K562 (cell line): ENCODE data around the gene PLD5. TPM values are rescaled to one million over a fixed set of nuclear protein-coding genes. Genes with fewer than 3 reads are reported as not detected.
"Not testable (repeated sequence)": the region's sequence is repeated elsewhere in the genome, so short reads cannot be mapped to it uniquely, and the experiment has no call there.

ENCODE experiments used
- ATAC-seq: fragments of 200-7000 bp; cut with Tn5 transposase; 3 replicates; pipeline ENCODE4 v1.9.1; 2020; ENCODE audit warnings: moderate library complexity
- BruUV-seq: library from RNA; stranded (reverse); fragments of 400-500 nt; replicated peaks from 2 replicates; lab custom pipeline; 2021; lab: Mats Ljungman, UMichigan
- CTCF ChIA-PET: fragments of 300-600 bp; formaldehyde crosslinking; extraction: SDS; loops from one replicate; lab custom pipeline; 2021; ENCODE audit warnings: low intra/inter-chr PET ratio; lab: Yijun Ruan, JAX
- POLR2A ChIA-PET: fragments of 300-600, 350-650 bp; sonication (Branson Sonifier 250); formaldehyde crosslinking; extraction: SDS; loops from one replicate; lab custom pipeline; 2021; ENCODE audit warnings: antibody characterized with exemption, inconsistent platforms; lab: Yijun Ruan, JAX
- DNase-seq, 4 experiments: peaks; one replicate each; pipeline versions ENCODE4 v3.0.0 to v3.0.0-alpha.2; 2011 to 2018; ENCODE audit warnings: low spot score in 3 of 4, mixed read lengths in 3 of 4; ENCODE audit errors: extremely low read depth in 1 of 4
- FAIRE-seq: peaks from 2 replicates; lab custom pipeline; 2011; peaks lifted over from hg19 to GRCh38; lab: Jason Lieb, UNC
- H2AFZ ChIP-seq: 2 replicates; pipeline ENCODE4 v1.6.0; 2011; ENCODE audit warnings: low read depth, low read length, control low read depth, inconsistent platforms
- H3K27ac ChIP-seq: fragments of 200-600 bp; 3 replicates; pipeline ENCODE4 v1.8.0; 2011; ENCODE audit warnings: low read depth, mild to moderate bottlenecking, control low read depth, inconsistent platforms, low read length, moderate library complexity, mixed read lengths; ENCODE audit errors: extremely low read depth
- H3K27me3 ChIP-seq, 2 experiments: fragments of 300-600 bp in 1 of 2; 2 replicates in 1 of 2; 3 replicates in 1 of 2; pipeline versions ENCODE4 v1.6.0 to v1.8.0; 2011; ENCODE audit warnings: inconsistent platforms in 2 of 2, low read length in 2 of 2, mild to moderate bottlenecking in 1 of 2, mixed read lengths in 1 of 2, moderate library complexity in 1 of 2; ENCODE audit not compliant: control insufficient read depth in 2 of 2, insufficient read depth in 2 of 2
- H3K36me3 ChIP-seq: fragments of 300-600 bp; 3 replicates; pipeline ENCODE4 v1.8.0; 2011; ENCODE audit warnings: mild to moderate bottlenecking, low read length, inconsistent platforms; ENCODE audit not compliant: control insufficient read depth, insufficient read depth
- H3K4me1 ChIP-seq, 2 experiments: fragments of 200-600 bp in 1 of 2; replicated peaks in 1 of 2; 2 replicates in 1 of 2; 3 replicates in 1 of 2; pipeline versions ENCODE4 v1.5.1 to v1.8.0; 2011; ENCODE audit warnings: inconsistent platforms in 2 of 2, low read length in 2 of 2, mild to moderate bottlenecking in 1 of 2, mixed read lengths in 1 of 2, moderate library complexity in 1 of 2; ENCODE audit not compliant: control insufficient read depth in 2 of 2, insufficient read depth in 2 of 2
- H3K4me2 ChIP-seq: 2 replicates; pipeline ENCODE4 v1.6.1; 2011; ENCODE audit warnings: low read length, control low read depth, inconsistent platforms, mixed read lengths; ENCODE audit not compliant: insufficient read depth
- H3K4me3 ChIP-seq: fragments of 200-600 bp; sonication (generic), shearing (Covaris generic); 2 replicates; pipeline ENCODE4 v1.5.1; 2016; ENCODE audit warnings: control low read depth, inconsistent platforms
- H3K79me2 ChIP-seq: fragments of 200-600 bp; 3 replicates; pipeline ENCODE4 v1.8.0; 2011; ENCODE audit warnings: low read length, inconsistent platforms; ENCODE audit not compliant: control insufficient read depth, insufficient read depth
- H3K9ac ChIP-seq, 2 experiments: 2 replicates each; pipeline versions ENCODE4 v1.6.0 to v1.6.1; 2011; ENCODE audit warnings: low read depth in 2 of 2, low read length in 2 of 2, control low read depth in 1 of 2, inconsistent platforms in 1 of 2, mild to moderate bottlenecking in 1 of 2, mixed read lengths in 1 of 2; ENCODE audit not compliant: insufficient read depth in 1 of 2
- H3K9me1 ChIP-seq: one replicate; pipeline ENCODE4 v1.6.0; 2011; ENCODE audit warnings: inconsistent platforms, mild to moderate bottlenecking, low read length, moderate library complexity; ENCODE audit not compliant: control insufficient read depth, insufficient read depth
- H3K9me3 ChIP-seq: replicated peaks from 2 replicates; pipeline ENCODE4 v1.5.1; 2011; ENCODE audit warnings: low read depth, low read length, inconsistent platforms; ENCODE audit not compliant: control insufficient read depth, insufficient read depth
- H4K20me1 ChIP-seq: replicated peaks from 2 replicates; pipeline ENCODE4 v1.6.1; 2011; ENCODE audit warnings: low read length, inconsistent platforms, mixed read lengths; ENCODE audit not compliant: control insufficient read depth, insufficient read depth
- WGBS: fragments of 100-300 bp; shearing (Covaris generic); methylation state at CpG from one replicate; pipeline ENCODE4 v1.1.6; 2016; ENCODE audit warnings: low coverage, mixed read lengths; ENCODE audit not compliant: insufficient coverage; ENCODE audit errors: missing lambda C conversion rate; 5-methylcytosine and 5-hydroxymethylcytosine counted together
- in situ Hi-C: fragments of 300-500 bp; cut with MboI; formaldehyde crosslinking; loops from 4 replicates; pipeline ENCODE4 v1.15.0; 2018; ENCODE audit warnings: inconsistent platforms, mixed read lengths
- intact Hi-C: fragments of 100-400 bp; cut with micrococcal nuclease; formaldehyde crosslinking; loops from 2 replicates; pipeline ENCODE4 v1.14.2; 2022
- polyA plus RNA-seq, 8 experiments: library from polyadenylated mRNA; depleted of rRNA in 4 of 8; stranded (reverse) in 5 of 8; unstranded in 3 of 8; fragments of >200 nt; fragmentation: Nextera tagmentation in 2 of 8; fragmentation: Illumina TruSeq in 1 of 8; extraction: Ambion mirVana in 2 of 8; extraction: Trizol in 1 of 8; gene quantifications; 2 replicates each; pipeline versions ENCODE4 v1.2.1 to v1.2.3, GENCODE V29; 2011 to 2014; ENCODE audit warnings: inconsistent platforms in 1 of 8, missing spikeins in 1 of 8
- total RNA-seq, 7 experiments: library from RNA; depleted of rRNA in 6 of 7; stranded (reverse); fragments of >200 nt in 6 of 7; fragmentation: Illumina TruSeq in 2 of 7; extraction: Trizol in 2 of 7; gene quantifications; 2 replicates each; pipeline versions ENCODE4 v1.2.1 to v1.2.3, GENCODE V29; 2011 to 2021; ENCODE audit warnings: low replicate concordance in 1 of 7

Gene PLD5
- total and polyA plus RNA-seq, 9 of the 15 experiments (the other 6 are each of a cell fraction or from before 2014, with no cell fraction given), result not detected

DNA sequence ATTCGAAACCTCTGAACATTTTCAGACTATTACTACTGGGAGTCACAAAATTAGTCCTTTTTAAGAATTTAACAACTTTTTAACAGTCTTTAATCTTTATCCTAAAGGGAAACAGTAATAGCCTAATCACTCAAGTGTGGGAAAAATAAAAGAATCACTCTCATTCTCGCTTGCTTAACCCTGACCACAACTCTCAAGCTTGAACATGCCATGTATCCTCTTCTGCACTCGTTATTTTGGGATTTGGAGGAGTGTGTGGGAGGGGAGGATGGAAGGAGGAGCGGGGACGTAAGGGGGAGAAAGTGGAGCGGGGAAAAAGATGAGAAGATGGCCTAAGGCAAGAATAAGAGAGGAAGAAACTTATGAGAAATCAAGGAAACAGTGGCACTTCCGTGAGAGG lies 215.8 kb downstream of the PLD5 start:
- BruUV-seq, H3K9me3 ChIP-seq, H3K27me3 ChIP-seq, FAIRE-seq, H4K20me1 ChIP-seq, H3K79me2 ChIP-seq, DNase-seq, H3K27ac ChIP-seq, H3K4me1 ChIP-seq, ATAC-seq, H3K9me1 ChIP-seq, in situ Hi-C loops, H3K4me3 ChIP-seq, H3K4me2 ChIP-seq, POLR2A ChIA-PET, H2AFZ ChIP-seq, H3K9ac ChIP-seq, intact Hi-C loops, CTCF ChIA-PET, H3K36me3 ChIP-seq: not testable (repeated sequence)
- 2% methylated on average over 6 of the region's 7 CpGs for WGBS

- FAIRE-seq, H3K9me1 ChIP-seq, ATAC-seq, in situ Hi-C loops, H3K27ac ChIP-seq, BruUV-seq, intact Hi-C loops, H3K9me3 ChIP-seq, H3K27me3 ChIP-seq, H3K36me3 ChIP-seq, POLR2A ChIA-PET, H3K4me1 ChIP-seq, CTCF ChIA-PET, H3K4me3 ChIP-seq, H3K9ac ChIP-seq, H3K4me2 ChIP-seq, DNase-seq, H2AFZ ChIP-seq, H3K79me2 ChIP-seq, H4K20me1 ChIP-seq: not testable (repeated sequence)
- 0% methylated on average over 1 of the region's 1 CpG for WGBS
Observed at GRCh38 chr1:242293781-242294180, 230.7 kb downstream of the PLD5 start.

GRCh38 chr1:242288067-242288466 lies 236.4 kb downstream of the PLD5 start:
- in situ Hi-C loops, FAIRE-seq, H2AFZ ChIP-seq, H4K20me1 ChIP-seq, intact Hi-C loops, H3K36me3 ChIP-seq, CTCF ChIA-PET, H3K79me2 ChIP-seq, H3K9me3 ChIP-seq, H3K9ac ChIP-seq, H3K4me3 ChIP-seq, H3K4me2 ChIP-seq, H3K9me1 ChIP-seq, DNase-seq, BruUV-seq, H3K4me1 ChIP-seq, H3K27ac ChIP-seq, ATAC-seq, H3K27me3 ChIP-seq, POLR2A ChIA-PET: not testable (repeated sequence)
- WGBS, result 0% methylated on average over 3 of the region's 3 CpGs

DNA sequence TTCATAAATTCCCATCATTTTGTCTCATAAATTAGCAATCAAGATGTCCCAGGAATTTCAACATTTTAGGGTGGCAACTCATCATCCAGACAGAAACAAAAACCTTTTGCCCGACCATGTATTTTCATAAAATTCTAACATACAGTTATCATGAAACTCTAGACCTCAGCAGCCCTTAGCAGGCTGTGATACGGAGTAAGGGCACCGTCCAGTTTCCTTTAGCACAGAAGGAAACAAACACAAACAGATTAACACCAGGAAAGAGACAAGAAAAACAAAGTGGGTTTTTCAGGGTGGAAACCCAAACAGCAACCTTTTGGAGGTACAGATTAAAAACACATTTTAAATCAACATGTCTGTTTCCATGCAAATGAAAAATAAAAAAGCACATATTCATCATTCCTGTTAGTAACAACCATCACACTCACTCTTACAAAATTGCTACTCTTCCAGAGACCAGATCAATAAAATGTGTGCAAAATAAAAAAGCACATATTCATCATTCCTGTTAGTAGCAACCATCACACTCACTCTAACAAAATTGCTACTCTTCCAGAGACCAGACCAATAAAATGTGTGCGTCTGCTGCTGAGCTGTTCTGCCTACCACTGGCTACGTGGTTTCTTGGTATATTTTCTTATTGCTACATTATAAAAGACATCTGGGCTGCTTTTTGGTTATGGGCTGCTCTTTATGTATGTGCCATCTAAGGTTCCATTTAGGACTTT lies 241.6 kb downstream of the PLD5 start:
- CTCF ChIA-PET, BruUV-seq, H2AFZ ChIP-seq, H3K79me2 ChIP-seq, H4K20me1 ChIP-seq, ATAC-seq, H3K9me3 ChIP-seq, H3K27me3 ChIP-seq, in situ Hi-C loops, intact Hi-C loops, H3K27ac ChIP-seq, H3K9me1 ChIP-seq, H3K4me2 ChIP-seq, DNase-seq, H3K36me3 ChIP-seq, H3K4me1 ChIP-seq, POLR2A ChIA-PET, H3K4me3 ChIP-seq, H3K9ac ChIP-seq: not testable (repeated sequence)
- 0% methylated on average over 5 of the region's 5 CpGs for WGBS
- FAIRE-seq, result peak; percentile 11
